GM18505 (cell line): ENCODE measurements around the gene DYRK4.

Source experiments
- ATAC-seq: cut with Tn5 transposase; IDR thresholded peaks from one replicate; pipeline ENCODE4 v1.9.1; 2021; ENCODE audit not compliant: unreplicated experiment
- POLR2A ChIP-seq: IDR thresholded peaks from 4 replicates; pipeline ENCODE4 v1.6.1; 2011; ENCODE audit warnings: borderline replicate concordance; ENCODE audit not compliant: insufficient read depth, insufficient read length; ENCODE audit errors: extremely low read depth

The DYRK4 gene

DNA sequence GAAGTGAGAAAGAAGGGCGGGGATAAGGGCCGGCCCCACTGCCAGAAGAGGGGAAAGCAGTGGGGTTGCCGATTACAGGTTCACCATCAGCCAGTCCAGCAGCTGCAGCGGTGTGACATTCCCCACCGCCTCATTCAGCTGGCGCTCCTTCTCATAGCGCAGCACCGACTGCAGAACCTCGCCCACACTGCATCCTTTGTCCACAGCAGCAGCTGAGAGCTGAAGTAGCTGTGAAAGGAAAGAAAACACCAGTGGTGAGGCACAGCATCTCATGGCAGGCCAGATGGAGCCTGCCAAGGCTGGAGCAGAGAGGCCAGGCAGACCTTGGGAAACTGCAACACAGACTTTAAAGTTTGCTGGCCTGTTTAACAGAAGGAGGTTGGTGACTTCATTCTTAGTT, 53.7 kb downstream of the DYRK4 start:
- ATAC-seq: no peak
- no peak for TF ChIP-seq POLR2A

- no peak for ATAC-seq
- no peak for TF ChIP-seq POLR2A
Observed at GRCh38 chr12:4621511-4621910, 59.5 kb downstream of the DYRK4 start.

- no peak for TF ChIP-seq POLR2A
- ATAC-seq: no peak
Observed at GRCh38 chr12:4626543-4626942, 64.5 kb downstream of the DYRK4 start.

GRCh38 chr12:4628406-4628805, 66.4 kb downstream of the DYRK4 start:
- ATAC-seq: no peak
- TF ChIP-seq POLR2A: no peak

GRCh38 chr12:4630262-4630661, 68.3 kb downstream of the DYRK4 start:
- TF ChIP-seq POLR2A: no peak
- ATAC-seq: no peak

DNA sequence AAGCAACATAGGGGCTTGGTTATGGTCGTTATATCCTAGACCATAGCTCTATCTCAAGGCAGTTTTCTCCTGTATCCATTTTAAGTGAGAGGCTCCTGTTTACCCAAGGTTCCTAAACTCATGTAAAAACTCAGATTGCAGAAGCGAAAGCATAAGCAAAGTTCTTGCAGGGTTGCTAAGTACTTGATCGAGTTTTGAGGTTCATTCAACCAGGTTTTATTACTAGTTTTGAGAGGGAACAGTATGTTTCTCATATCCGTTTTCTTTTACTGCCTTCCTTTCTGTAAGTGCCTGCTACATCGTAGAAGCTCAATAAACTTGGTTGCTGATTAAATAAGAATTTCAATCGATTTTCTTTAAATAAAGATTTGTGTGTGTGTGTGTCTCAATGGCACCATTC, 81.7 kb downstream of the DYRK4 start:
- no peak for TF ChIP-seq POLR2A
- no peak for ATAC-seq

DNA sequence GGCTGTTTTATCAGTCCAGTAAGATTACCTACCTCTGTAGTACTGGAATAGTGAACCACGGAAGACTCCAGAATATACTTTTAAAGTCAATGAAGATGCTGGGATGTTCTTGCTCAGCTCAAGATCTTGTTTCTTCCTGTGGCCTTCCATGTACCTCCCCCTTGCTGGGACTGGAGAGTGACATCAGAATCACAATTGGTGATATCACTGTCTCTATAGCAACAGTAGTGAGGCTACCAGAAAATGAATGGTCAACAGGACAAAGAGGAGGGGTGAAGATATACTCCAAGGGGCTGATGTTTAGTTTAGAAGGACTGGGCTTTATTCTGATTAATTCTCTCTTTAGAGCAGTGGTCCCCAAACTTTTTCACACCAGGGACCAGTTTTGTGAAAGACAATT, 83.0 kb downstream of the DYRK4 start:
- no peak for TF ChIP-seq POLR2A
- no peak for ATAC-seq

DNA sequence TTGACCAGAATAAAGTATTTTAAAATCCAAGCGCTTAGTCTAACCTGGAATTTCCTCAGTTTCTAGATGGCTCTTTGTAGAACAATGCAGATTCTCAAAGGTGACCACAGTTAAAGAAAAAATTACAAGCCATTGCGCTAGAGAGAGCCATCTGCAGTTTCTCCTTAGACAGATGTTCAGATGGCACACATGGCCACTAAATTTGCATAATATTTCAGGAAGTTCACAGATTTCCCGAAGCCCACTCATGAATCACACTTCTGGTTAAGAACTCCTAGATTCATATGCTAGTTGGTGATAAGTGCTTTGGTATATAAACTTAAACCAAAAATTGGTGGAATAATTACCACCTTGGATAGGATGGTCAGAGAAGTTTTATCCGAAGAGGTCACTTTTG, 86.1 kb downstream of the DYRK4 start:
- peak; percentile 32 for TF ChIP-seq POLR2A

DNA sequence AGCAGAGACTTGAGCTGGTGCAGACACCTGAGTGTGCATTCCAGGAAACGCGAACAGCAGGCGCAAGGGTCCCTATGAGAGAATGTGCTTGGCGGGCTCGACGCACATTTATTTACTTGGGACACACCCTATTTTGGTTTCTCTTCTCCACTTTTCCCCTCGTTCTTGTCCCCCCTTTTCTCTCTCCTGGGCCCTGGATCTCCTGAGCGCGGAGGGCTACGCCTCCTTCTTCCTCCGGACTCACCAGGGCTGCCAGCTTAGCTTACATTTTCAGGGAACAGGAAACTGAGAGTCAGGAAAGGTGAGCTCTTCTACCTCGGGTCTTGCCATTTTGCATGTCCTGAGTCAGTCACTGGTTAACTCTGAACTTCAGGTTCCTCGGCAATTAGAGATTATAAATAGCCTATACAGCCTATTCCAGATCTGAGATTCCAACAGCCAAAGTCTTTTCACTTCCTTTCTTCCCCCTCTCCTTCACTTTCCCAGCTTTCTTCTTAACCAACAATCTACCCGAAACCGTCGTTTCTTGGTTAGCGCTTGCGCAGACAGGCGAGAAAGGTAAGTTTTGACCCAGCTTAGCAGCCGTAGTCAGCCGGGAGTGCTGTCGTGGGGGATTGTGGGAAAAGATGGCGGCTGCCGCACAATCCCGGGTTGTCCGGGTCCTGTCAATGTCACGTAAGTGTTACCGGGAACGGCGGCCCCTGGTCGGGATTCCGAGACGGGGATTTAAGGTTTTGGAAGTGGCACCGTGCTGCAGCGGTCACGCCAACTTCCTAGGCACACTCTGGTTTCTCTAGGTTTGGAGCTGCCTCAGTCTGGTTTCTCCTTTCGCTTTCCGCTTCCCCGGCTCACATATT, 86.7 kb downstream of the DYRK4 start, which contains the start of the genes AKAP3 and NDUFA9:
TSS of gene AKAP3 (minus strand) at position 551 of the 857 bp plus-strand sequence. CDS start 10,855 bp downstream, outside the sequence.
TSS of gene NDUFA9 (plus strand) at position 614 of the 857 bp plus-strand sequence. CDS start at position 627, 13 bp downstream.
- peak; percentile 94 for TF ChIP-seq POLR2A
- ATAC-seq: peak; percentile 74

More for the DNA sequence above, 86.1 kb downstream of the DYRK4 start:
- no peak for ATAC-seq

GRCh38 chr12:4649358-4649661, 87.3 kb downstream of the DYRK4 start:
- ATAC-seq: no peak
- no peak for TF ChIP-seq POLR2A

DNA sequence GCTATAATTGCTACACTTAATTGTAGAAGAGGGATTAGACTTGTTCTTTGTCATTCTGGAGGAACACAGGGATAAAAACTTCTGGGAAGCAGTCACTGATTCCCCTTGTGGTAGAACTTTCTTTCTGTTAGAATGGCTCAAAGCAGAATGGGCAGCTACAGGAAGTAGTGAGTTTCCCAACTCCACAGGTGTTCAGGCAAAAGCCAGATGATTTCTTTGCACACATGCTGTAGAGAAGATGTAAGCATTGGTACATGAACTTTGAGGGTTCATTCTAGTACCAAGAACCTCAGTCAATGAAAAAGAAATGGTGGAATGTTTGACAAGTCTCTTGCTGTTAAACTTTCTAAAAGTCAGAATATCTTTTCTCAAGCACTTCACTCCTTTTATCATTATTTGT, 91.2 kb downstream of the DYRK4 start:
- no peak for TF ChIP-seq POLR2A
- ATAC-seq: no peak

- ATAC-seq: no peak
- TF ChIP-seq POLR2A: no peak
Observed at GRCh38 chr12:4653691-4654090, 91.7 kb downstream of the DYRK4 start.
